HG03045 (cell line): ENCODE results near the gene ST6GAL1.
A peak's percentile ranks its signal among the peaks of the same experiment; 100 is the strongest.
"Not testable (repeated sequence)": the region's sequence is repeated elsewhere in the genome, so short reads cannot be mapped to it uniquely, and the experiment has no call there.

ENCODE experiments used
- ATAC-seq: cut with Tn5 transposase; IDR thresholded peaks from one replicate; pipeline ENCODE4 v1.9.1; 2021; ENCODE audit warnings: mild to moderate bottlenecking, moderate library complexity; ENCODE audit not compliant: unreplicated experiment

Gene ST6GAL1

GRCh38 chr3:186991470-186991869 lies 61.1 kb downstream of the ST6GAL1 start:
- no peak for ATAC-seq

DNA sequence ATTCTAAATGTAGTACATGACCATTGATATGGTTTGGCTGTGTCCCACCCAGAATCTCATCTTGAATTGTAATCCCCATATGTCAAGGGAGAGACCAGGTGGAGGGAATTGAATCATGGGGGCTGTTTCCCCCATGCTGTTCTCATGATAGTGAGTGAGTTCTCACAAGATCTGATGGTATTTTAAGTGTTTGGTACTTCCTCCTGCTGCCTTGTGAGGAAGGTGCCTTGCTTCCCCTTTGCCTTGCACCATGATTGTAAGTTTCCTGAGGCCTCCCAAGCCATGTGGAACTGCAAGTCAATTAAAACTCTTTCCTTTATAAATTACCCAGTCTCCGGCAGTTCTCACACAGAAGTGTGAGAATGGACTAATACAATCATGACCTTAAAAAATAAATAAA lies 61.8 kb downstream of the ST6GAL1 start:
- not testable (repeated sequence) for ATAC-seq

DNA sequence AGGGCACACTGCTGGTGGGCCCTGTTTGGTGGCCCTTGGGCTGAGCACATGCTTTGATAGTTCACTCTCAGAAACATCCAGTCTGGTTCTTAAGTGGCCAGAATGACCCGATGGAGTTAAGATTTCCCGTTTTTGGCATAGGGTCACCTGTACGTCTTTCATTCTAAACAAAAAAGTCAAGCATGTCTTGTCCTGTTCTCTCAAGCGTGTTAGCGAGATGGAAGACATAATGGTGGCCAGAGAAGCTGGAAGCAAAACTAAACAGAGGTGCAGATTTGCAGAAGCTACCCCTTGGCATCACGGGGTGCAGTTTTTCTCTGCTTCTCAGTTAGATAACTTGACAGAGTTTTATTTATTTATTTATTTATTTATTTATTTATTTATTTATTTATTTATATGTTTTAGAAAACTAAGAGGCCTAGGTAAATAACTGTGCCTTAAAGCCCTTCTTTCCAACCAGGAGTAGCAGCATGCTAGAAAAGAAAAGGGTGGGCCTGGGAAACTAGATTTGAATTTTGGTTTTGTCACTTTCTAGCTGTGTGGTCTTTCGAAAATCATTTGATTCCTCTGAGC lies 63.0 kb downstream of the ST6GAL1 start:
- no peak for ATAC-seq

GRCh38 chr3:186994000-186994955 lies 64.0 kb downstream of the ST6GAL1 start:
- ATAC-seq = peak; percentile 40

- ATAC-seq = no peak
Measured at GRCh38 chr3:186996356-186996755, 66.0 kb downstream of the ST6GAL1 start.

DNA sequence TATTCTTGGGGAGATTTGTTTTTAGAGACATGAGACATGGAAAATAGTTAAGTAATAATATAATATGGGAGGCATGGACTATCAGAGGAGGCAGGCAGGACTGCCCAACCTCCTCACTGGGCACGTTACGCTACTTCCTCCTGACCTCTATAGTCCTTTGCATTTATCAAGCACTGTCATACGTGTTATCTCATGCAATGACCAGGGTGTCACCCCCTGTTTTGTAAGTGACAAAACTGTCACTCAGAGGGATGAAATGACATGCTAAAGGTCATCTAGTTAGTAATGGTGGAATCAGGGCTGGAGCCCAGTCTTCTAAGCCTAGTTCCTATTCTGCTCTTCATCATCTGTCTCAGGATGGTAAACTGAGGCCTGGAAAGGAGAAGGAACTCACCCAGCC lies 66.7 kb downstream of the ST6GAL1 start:
- no peak for ATAC-seq

- no peak for ATAC-seq
Measured at GRCh38 chr3:186997473-186997939, 67.2 kb downstream of the ST6GAL1 start.

DNA sequence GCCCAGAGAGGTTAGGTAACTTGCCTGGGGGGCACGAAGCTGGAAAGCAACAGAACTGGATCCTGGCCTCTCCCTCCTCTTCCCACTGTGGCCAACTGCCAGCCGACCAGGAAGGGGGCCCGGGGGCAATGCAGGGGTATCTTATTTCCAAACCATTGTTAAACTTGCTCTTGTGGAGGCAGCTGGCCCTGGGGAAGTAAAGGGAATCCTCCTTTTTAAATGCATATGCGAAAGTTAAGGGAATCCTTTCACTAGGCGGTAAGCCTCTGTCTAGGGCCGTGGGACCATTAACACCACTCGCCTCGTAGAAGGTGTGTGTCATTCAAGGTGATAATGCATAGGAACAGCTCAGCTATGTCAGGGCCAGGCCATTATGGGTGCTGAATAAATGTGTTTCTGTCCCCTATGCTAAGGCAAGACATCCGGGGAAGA lies 68.6 kb downstream of the ST6GAL1 start:
- no peak for ATAC-seq

DNA sequence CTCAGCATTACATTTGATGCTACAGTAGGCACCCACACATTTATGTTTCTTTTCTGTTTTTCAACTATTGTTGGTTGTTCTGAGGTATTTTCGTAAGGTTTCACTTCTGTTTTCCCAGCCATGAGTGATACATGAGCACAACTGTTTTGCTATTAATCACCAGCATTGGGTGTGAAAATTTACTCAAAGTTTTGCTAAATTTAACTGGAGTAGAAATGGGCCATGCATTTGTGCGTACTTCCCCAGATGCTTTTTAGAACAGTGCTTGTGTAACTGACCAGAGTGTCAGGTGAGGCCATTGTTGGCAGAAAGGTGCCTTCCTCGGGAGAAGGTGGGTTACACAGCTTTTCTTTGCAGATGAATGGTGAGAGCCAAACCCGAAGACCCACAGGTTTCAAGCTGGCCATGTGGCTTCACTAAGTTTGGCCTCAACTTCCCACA lies 70.4 kb downstream of the ST6GAL1 start:
- peak; percentile 75 for ATAC-seq

DNA sequence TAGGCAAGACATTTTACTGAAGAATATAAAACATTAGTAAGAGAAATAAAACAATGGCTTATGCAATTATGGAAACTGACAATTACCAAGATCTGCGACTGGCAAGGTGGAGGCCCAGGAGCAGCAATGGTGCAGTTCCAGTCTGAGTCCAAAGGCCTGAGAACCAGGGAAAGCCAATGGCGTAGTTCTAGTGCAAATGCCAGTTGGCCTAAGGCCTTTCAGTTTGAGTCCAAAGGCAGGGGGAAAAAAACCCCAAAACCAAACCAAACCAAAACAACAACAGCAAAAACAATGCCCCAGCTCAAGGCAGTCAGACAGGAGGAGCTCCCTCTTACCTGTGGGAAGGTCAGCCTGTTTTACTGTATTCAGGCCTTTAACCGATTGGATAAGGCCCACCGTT lies 72.6 kb downstream of the ST6GAL1 start:
- no peak for ATAC-seq

DNA sequence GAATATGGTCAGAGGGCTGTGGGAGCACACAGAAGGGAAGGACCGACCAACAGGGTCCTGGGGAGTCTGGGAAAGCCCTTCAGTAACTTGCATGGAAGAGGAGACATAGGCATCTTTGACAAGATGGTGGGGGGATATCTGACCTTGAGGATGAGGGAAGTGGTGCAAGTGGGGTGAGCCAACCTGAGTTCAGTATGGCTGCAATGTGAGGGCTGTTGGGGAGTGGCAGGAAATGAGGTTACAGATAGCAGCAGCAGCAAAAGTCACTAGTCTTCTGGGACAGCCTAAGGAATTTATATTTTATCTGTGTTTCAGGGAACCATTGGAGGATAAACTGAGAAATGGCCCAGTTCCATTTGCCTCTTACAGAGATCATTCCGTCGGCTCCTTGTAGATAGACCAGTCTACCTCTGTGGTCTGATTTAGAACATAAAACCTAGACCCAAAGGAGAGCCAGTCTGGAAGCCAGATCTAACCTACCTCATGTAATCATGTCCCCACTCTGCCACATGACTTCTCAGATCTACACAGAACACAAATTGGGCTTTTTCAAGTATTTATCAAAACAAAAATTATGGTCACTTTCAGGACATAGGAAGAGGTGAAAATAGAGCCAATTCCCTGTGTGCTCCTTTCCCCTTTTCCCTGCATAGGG lies 75.6 kb downstream of the ST6GAL1 start:
- no peak for ATAC-seq

- no peak for ATAC-seq
Measured at GRCh38 chr3:187006864-187007630, 76.7 kb downstream of the ST6GAL1 start.

DNA sequence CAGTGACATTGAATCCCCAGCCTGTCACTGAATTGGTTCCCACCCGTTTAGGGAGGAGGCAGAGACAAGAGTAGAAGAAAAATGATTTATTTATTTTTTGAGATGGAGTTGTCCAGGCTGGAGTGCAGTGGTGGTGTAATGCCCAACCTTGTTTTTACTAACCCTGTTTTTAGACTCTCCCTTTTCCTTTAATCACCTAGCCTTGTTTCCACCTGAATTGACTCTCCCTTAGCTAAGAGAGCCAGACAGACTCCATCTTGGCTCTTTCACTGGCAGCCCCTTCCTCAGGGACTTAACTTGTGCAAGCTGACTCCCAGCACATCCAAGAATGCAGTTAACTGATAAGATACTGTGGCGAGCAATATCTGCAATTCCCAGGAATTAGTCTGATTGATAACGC lies 80.1 kb downstream of the ST6GAL1 start:
- not testable (repeated sequence) for ATAC-seq

DNA sequence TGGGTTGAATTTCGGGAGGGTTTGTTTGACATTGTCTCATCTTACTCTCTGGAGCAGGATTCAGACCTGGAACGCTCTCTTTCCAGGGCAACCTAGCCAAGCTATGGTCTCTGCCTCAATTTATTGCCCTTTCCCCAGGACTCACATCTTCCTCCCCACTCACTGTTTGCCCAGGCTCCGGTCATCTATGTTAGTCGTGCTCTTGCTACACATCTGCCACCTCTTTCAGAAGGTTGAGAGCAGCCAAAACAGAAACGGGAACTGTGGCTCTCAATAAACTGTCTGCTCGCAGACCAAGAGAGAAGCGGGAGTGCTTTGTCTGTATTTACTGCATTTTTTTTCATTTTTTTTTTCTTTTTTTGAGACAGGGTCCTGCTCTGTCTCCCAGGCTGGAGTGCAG lies 81.6 kb downstream of the ST6GAL1 start:
- ATAC-seq = peak; percentile 46

DNA sequence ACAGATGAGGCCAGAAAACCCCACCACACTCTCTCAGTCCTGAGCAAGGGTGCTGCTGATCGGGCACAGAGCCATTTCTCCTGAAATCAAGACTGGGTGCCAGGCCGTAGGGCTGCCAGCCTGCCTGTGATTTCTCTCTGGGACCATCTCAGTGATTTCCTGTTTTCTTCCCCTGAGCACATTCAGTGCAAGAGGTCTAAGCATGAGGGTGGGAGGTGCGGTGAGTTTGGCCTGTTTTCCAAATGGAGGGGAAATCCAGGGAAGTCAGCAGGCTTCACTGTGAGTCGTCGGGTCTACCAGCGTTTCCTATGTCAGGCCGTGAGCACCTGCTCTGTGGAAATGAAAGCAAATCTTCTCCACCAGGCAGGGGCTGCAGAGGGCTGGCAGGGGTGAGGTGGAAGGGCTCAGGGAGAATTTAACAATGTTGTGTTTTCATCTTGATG lies 82.3 kb downstream of the ST6GAL1 start:
- no peak for ATAC-seq

DNA sequence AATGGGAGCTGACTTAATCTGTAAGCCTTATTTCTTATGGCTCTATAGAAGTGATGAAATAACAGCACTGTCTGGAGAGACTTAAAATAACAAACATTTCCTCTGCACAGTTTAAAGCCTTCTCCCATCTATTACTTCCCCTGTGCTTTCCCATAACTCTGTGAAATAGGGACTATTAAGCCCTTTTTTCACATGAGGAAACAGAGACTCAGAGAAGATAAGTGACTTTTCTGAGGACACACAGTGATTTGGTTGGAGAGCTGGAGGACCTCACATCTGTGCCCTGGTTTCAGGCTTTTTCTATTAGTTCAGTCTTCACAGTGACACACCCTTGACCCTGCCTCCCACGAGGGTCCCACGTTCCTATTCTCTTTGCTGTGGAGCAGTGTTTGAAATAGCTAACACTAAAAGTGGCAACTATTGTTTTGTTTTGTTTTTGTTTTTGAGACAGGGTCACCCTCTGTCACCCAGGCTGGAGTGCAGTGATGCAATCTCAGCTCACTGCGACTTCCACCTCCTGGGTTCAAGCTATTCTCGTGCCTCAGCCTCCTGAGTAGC lies 82.9 kb downstream of the ST6GAL1 start:
- ATAC-seq = no peak

- no peak for ATAC-seq
Measured at GRCh38 chr3:187014417-187014864, 84.1 kb downstream of the ST6GAL1 start.

DNA sequence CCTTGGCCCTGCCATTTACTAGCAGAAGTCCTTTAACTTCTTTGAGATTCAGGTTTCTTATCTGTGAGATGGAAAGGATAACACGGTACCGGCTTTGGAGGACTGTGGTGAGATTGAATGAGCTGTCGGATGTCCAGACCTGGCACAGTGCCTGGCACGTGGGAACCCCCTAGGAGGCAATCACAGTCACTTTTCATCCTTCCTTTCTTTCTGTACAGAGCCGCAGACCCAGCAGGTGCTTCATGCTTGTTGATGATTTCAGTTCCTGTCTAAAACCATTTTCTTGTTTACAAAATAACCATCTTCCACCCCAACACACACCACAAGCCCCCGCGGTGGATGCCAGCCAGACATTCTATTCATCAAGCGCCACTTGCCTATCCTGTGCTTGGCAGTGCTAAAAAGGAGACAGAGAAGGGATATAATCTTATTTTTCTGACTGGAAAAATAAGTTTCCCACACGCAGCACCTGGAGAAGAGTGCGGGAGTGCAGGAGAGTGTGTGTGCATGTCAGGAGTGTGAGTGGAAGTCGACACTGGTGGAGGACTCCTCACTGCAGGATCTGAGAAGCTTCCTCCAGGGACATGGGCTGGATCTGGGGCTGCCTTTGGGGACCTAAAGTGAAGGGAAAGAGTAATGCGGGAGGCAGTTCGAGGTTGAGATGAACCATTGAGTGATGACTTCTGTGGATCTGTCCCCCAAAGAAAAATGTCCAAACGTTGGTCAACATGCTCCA lies 85.7 kb downstream of the ST6GAL1 start:
- peak; percentile 50 for ATAC-seq

GRCh38 chr3:187016639-187017345 lies 86.5 kb downstream of the ST6GAL1 start:
- no peak for ATAC-seq
